Fibroblast of lung (primary cell): ENCODE data around the gene PKN3. TPM values are rescaled to one million over a fixed set of nuclear protein-coding genes. Genes with fewer than 3 reads are reported as not detected.

Source experiments
- DNase-seq, 2 donors: peaks; one replicate each; pipeline versions ENCODE4 v3.0.0 to v3.0.0-alpha.2; 2010; ENCODE audit warnings: low read depth in 2 of 2
- H2AFZ ChIP-seq: 2 replicates; pipeline ENCODE4 v1.5.1; 2012; ENCODE audit warnings: low read length, control low read depth, inconsistent platforms
- H3K27ac ChIP-seq: 2 replicates; pipeline ENCODE4 v1.5.1; 2011; ENCODE audit warnings: low read length, control low read depth; ENCODE audit not compliant: insufficient read depth
- H3K27me3 ChIP-seq: 2 replicates; pipeline ENCODE4 v1.5.1; 2011; ENCODE audit warnings: mild to moderate bottlenecking, low read length; ENCODE audit not compliant: control insufficient read depth, insufficient read depth
- H3K36me3 ChIP-seq: 2 replicates; pipeline ENCODE4 v1.5.1; 2011; ENCODE audit warnings: low read length; ENCODE audit not compliant: control insufficient read depth, insufficient read depth
- H3K4me1 ChIP-seq: 2 replicates; pipeline ENCODE4 v1.5.1; 2011; ENCODE audit warnings: low read length; ENCODE audit not compliant: control insufficient read depth, insufficient read depth; ENCODE audit errors: extremely low read depth
- H3K4me2 ChIP-seq: 2 replicates; pipeline ENCODE4 v1.5.1; 2011; ENCODE audit warnings: low read length, control low read depth; ENCODE audit not compliant: insufficient read depth; ENCODE audit errors: extremely low read depth
- H3K4me3 ChIP-seq, 4 experiments: fragments of 200-600 bp in 1 of 4; sonication (generic) in 1 of 4; replicated peaks in 1 of 4; 2 replicates each; pipeline ENCODE4 v1.5.1; 2011 to 2016; ENCODE audit warnings: low read length in 4 of 4, low read depth in 3 of 4, mild to moderate bottlenecking in 3 of 4, control low read depth in 2 of 4, inconsistent platforms in 1 of 4, mixed read lengths in 1 of 4; ENCODE audit not compliant: insufficient read depth in 1 of 4; ENCODE audit errors: control extremely low read depth in 1 of 4
- H3K79me2 ChIP-seq: 2 replicates; pipeline ENCODE4 v1.5.1; 2012; ENCODE audit warnings: mild to moderate bottlenecking, low read length, inconsistent platforms; ENCODE audit not compliant: control insufficient read depth, insufficient read depth
- H3K9ac ChIP-seq: 2 replicates; pipeline ENCODE4 v1.5.1; 2011; ENCODE audit warnings: mild to moderate bottlenecking, low read length, control low read depth; ENCODE audit not compliant: insufficient read depth
- H3K9me3 ChIP-seq: 2 replicates; pipeline ENCODE4 v1.5.1; 2012; ENCODE audit warnings: low read depth, low read length; ENCODE audit not compliant: control insufficient read depth, insufficient read depth
- H4K20me1 ChIP-seq: 2 replicates; pipeline ENCODE4 v1.5.1; 2011; ENCODE audit warnings: low read length; ENCODE audit not compliant: control insufficient read depth, insufficient read depth; ENCODE audit errors: extremely low read depth
- EZH2 ChIP-seq: IDR thresholded peaks from 2 replicates; pipeline ENCODE4 v1.5.1; 2012; ENCODE audit warnings: low read length, control low read depth, mild to moderate bottlenecking; ENCODE audit errors: missing control alignments
- polyA plus RNA-seq, 2 donors: library from polyadenylated mRNA; depleted of rRNA in 1 of 2; stranded (reverse) in 1 of 2; unstranded in 1 of 2; fragments of >200 nt; gene quantifications; 2 replicates each; pipeline ENCODE4 v1.2.1, GENCODE V29; 2011 to 2012; ENCODE audit warnings: missing spikeins in 1 of 2
- total RNA-seq: library from RNA; depleted of rRNA; stranded (reverse); fragments of >200 nt; gene quantifications from 2 replicates; pipeline ENCODE4 v1.2.1, GENCODE V29; 2014
- TF ChIP-seq, protein P1 (sequence below), 2 donors: IDR thresholded peaks in 1 of 2; conservative IDR thresholded peaks in 1 of 2; 1 replicate in 1 of 2; 2 replicates in 1 of 2; pipeline ENCODE4 v1.5.1; 2011 to 2012; ENCODE audit warnings: low read length in 2 of 2, control low read depth in 1 of 2, inconsistent platforms in 1 of 2, low read depth in 1 of 2, mild to moderate bottlenecking in 1 of 2

PKN3 gene
- total and polyA plus RNA-seq, 2 donors (not counting 1 experiment from before 2014, with no cell fraction given) = 1.7 to 1.8 TPM

DNA sequence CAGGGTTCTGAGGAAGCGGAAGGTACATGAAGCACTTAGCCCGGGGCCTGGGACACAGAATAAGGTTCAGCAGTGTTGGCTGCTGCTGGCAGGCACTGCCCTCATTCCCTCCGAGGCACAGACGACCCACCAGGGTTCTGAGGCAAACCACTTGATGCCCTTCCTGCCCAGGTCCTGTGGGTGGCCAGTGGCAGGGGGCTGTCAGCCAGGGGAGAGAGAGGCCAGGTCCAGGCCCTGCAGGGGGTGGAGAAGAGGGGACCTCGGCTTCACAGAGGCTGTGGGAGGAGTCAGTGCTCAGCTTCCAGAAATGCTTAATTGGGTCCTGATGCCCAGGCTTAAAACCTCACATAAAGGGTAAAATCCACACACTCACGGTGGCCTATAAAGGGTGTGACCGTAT lies 26.0 kb downstream of the PKN3 start:
- Histone ChIP-seq H3K9ac (no peak overlapping the region), H3K4me2 (no peak overlapping the region), H3K27ac (no peak overlapping the region), H3K27me3 (no peaks in the 10 kb centered on the region), H3K4me3 (no peak overlapping the region), H4K20me1 (no peaks in the 10 kb centered on the region), H3K36me3 (peaks cover 4% of the 10 kb centered on the region), H3K4me1 (peaks cover 4% of the 10 kb centered on the region), H3K9me3 (no peaks in the 10 kb centered on the region), H3K79me2 (no peaks in the 10 kb centered on the region), H2AFZ (no peak overlapping the region)
- TF ChIP-seq, protein P1, sequence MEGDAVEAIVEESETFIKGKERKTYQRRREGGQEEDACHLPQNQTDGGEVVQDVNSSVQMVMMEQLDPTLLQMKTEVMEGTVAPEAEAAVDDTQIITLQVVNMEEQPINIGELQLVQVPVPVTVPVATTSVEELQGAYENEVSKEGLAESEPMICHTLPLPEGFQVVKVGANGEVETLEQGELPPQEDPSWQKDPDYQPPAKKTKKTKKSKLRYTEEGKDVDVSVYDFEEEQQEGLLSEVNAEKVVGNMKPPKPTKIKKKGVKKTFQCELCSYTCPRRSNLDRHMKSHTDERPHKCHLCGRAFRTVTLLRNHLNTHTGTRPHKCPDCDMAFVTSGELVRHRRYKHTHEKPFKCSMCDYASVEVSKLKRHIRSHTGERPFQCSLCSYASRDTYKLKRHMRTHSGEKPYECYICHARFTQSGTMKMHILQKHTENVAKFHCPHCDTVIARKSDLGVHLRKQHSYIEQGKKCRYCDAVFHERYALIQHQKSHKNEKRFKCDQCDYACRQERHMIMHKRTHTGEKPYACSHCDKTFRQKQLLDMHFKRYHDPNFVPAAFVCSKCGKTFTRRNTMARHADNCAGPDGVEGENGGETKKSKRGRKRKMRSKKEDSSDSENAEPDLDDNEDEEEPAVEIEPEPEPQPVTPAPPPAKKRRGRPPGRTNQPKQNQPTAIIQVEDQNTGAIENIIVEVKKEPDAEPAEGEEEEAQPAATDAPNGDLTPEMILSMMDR (conservative IDR thresholded peaks at IDR 0.05 in 1 of 2, IDR thresholded peaks at IDR 0.05 in 1 of 2; ENCODE audit: low read depth in 1 of 2, low read length in 2 of 2) = no peak
- no peak for TF ChIP-seq EZH2
- no peak for DNase-seq

DNA sequence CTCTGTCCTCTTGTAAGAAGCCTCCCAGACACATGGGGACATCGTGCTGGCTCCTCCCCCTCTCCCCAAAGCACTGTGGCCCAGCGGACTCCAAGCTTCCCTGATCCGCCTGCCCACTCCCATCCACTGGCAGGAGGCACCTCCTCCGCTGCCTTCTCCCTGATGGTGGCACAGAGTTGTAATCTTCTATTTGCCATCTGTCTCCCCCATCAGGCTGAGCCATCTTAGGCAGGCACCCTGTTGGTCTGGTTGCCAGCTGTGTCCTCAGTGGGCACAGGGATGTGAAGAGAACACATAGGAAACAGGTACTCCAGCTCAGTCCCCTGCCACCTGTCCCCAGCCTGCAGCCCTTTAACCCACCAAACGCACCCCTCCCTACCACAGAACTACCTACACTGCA lies 27.0 kb downstream of the PKN3 start:
- Histone ChIP-seq H3K27me3 (no peaks in the 10 kb centered on the region), H3K9ac (no peak overlapping the region), H3K4me3 (no peak overlapping the region), H3K9me3 (no peaks in the 10 kb centered on the region), H3K79me2 (no peaks in the 10 kb centered on the region), H4K20me1 (no peaks in the 10 kb centered on the region), H2AFZ (no peak overlapping the region), H3K36me3 (peaks cover 4% of the 10 kb centered on the region), H3K4me2 (no peak overlapping the region), H3K27ac (no peak overlapping the region), H3K4me1 (peaks cover 4% of the 10 kb centered on the region)
- TF ChIP-seq EZH2 = no peak
- TF ChIP-seq, protein P1 (conservative IDR thresholded peaks at IDR 0.05 in 1 of 2, IDR thresholded peaks at IDR 0.05 in 1 of 2; ENCODE audit: low read depth in 1 of 2, low read length in 2 of 2) = no peak
- no peak for DNase-seq

DNA sequence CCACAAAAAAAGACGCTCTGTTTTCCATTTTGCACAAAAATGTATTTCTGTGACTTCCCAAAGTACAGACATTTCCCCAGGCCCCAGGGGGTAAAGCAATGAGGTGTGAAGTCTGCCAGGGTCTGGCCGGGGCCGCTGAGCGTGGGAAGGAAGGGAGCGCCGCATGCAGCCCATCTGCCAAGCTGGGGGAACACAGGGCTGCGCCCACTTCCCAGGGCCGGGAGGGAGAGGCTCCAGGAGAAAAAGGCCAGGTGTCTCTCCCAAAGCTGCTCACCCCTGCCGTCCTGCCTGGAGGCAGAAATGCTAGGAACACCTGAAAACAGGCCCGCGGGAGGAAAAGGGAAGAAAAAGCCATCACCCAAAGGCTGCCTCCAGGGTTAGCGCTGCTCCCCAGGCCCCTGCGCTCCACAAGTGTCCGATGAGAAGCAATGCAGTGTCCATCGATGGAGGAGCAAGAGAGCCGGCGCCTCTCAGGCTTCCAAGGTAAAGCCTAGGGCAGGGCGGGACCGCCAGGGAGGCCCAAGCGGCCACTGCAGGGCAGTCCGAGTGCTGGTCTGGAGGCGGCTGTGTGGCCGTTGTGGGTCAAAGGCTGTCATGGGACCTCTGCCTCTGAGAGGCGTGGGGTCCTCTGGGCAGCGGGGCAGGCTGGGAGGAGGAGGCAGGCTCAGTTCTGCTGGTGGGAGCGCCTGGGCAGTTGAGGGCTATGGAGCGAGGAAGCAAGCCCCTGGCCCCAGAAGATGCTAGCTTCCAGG lies 27.6 kb downstream of the PKN3 start:
- Histone ChIP-seq H3K36me3 (peaks cover 4% of the 10 kb centered on the region), H3K4me1 (no peaks in the 10 kb centered on the region), H3K4me2 (no peak overlapping the region), H3K9ac (no peak overlapping the region), H3K27ac (no peak overlapping the region), H3K4me3 (no peak overlapping the region), H3K27me3 (no peaks in the 10 kb centered on the region), H3K9me3 (no peaks in the 10 kb centered on the region), H3K79me2 (no peaks in the 10 kb centered on the region), H4K20me1 (no peaks in the 10 kb centered on the region), H2AFZ (no peak overlapping the region)
- DNase-seq = no peak
- TF ChIP-seq EZH2 = no peak
- TF ChIP-seq, protein P1 (conservative IDR thresholded peaks at IDR 0.05 in 1 of 2, IDR thresholded peaks at IDR 0.05 in 1 of 2; ENCODE audit: low read depth in 1 of 2, low read length in 2 of 2) = no peak
